LoVo (cell line): ENCODE measurements around the gene PITX2.

Source experiments
- DNase-seq: peaks from one replicate; pipeline ENCODE4 v3.0.0-alpha.2; 2016; ENCODE audit warnings: low spot score

Gene PITX2

DNA sequence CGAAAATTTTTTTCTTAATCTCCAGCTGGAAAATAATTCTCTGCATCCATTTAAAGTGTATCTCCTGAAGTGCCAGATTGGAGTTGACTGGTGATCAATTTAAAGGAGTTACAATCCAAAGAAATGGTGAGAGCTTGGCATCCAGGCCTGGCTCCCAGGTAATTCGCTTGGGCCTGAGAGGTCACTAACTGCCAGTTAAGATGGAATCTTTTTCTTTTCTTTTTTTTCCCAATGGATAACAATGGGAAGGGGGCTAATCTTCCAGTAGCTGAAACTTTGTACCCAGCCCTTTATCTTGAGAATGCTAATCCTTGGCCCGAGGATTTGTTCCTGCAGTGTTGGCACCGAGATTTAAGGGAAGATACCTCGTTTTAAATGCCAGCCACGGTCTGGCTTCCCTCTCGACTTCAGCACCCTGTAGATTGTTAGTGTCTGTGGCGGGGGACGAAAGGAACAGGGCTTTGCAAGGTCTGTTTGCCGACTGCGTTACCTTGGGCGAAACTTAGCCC is 13.3 kb upstream of the PITX2 start:
- peak; percentile 33 for DNase-seq

DNA sequence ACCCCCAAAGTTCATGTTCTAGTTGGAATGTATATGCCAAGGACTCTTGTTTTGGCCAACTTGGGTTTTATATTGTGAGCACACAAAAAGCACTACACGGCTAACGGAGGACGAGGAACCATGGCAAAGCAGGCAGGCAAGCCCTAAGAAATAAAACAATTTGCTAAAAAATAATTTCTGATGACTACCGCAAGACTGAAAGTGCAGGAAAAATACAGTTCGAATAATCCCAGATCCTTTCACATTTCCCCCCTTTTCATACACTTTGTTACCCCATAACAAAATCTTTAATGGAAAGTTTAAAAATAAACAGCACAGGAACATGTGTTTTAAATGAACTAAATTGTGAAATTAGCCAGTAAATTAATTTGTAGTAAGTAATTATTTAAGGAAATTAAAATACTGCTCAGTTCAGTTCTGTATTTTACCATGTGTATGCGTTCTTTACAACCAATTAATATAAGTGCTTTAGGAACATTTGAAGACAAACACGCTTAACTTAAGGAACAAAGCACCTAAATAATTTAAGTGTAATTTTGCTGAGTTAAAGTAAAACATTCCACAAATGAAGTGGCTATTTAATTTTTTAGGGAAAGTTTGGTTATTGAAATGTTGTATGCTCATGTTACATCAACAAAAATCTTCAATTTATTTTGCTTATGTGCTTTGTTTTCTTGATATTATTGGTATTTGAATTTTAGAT is 12.4 kb upstream of the PITX2 start:
- DNase-seq: no peak

DNA sequence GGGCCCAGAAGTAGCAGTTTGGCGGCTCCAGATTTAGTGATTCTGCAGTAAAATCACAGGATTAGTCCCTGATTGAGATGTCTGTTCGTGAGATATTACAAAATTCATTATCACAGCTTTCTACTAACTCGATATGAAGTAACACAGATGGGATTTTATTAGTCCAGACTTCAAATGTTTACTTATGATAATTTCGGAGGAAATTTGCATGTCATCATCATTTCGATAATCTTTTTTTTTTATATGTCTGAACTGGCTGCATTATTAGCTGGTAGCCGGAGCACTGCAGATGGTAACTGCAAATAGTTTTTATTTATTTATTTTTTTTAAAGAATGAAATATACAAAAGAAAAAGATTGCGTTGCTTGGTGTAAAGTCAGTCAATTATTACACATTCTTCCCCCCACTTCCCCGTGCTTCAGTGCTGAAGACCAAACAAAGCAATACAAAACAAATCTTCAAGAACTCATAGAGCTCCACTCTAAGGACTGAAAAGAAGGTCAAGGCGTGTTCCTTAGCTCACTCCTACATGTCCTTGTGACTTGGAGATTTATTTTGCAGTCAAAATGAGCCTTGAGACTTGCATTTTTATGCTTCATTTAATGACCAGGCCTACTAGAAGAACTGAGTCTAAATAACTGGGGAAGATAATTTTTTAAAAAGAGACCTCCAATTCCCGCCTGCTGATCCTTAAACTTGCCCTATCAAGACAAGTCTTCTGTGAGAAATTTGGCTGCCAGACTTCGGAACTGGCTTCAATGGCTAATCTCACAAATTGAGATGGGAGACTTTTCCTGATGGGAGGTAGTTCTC is 11.7 kb upstream of the PITX2 start:
- DNase-seq: no peak

DNA sequence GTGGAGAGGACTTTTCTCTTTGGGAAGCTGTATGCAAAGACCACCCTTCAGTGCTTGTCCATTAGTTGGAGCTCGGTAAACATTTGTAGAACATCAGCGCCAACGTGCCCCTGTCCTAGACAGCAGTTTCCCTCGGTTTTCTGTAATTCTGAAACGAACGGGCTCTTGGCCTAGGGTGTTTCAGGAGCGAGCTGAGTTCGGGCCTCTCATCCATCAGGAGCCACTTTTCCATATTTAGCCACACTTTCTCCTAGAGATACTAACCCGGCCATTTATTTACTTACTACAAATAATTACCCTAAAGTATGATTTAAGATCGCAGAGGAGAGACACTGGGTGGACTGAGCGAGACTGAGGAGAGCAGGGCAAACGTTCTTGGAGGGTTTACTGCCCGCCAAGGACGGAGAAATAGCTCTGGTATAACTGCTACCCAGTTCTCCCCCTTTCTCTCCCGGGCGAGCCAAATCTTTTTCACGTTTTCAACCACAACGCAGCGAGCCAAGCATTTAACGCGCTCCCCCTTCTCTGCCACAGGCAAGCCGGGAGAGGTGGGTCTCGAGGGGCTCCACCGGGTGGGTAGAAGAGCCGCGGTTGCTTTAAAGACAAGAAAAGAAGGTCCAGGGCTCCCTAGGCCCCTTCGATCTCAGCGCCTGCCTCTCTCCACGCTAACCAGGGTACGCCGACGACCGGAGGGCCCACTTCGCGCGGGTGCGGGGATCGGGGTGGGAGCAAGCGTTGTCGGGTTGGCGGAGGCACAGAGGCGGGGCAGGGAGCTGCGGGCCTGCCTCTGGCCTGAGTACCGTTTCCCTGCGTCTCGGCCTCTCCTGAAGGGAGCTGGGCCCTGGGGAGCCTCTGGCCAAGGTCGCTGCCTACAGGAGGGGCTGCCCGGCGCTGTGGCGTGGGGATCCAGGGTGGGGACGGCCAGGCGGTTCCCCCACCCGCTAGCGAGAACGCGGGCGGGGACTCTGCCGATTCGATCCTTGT is 10.8 kb upstream of the PITX2 start:
- DNase-seq: no peak

DNA sequence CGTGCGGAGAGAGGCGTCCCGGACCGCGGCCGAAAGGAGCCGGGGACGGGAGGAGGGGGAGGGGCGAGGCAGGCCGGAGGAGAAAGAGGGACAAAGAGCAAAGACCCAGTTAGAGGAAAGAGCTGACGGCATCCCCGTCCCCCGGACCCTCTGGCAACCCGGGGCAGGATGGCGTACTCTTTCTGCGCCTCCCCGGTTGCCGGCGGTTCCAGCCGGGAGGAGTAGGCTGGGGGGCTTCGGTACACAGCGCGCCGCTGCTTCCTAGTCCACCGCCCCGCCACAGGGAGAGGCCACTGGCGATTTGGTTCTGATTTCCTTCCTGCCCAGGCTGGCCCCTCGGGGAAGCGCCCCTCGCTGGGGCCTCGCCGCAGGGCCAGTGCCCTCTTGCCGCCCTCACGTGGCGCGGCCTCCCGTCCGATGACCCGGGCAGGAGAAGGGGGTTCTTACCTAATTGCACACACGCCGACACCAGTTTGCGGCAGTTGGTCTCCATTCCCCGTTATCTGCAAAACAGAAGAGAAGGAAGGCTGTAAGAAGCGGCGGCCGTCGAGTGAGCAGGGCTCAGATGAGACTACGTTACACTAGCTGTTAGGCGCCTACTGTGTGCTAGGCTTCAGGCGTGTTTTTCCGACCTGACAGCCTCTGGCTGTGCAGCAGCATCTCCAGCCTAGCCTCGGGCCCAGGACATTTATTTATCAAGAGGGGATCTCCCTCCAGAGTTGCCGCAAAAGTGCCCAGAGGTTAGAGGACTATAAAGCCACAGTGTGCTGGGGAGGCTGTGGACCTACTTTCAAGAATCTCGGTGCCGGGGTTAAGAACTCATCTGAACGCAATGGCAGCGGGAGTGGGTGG is 9.9 kb upstream of the PITX2 start:
- no peak for DNase-seq

DNA sequence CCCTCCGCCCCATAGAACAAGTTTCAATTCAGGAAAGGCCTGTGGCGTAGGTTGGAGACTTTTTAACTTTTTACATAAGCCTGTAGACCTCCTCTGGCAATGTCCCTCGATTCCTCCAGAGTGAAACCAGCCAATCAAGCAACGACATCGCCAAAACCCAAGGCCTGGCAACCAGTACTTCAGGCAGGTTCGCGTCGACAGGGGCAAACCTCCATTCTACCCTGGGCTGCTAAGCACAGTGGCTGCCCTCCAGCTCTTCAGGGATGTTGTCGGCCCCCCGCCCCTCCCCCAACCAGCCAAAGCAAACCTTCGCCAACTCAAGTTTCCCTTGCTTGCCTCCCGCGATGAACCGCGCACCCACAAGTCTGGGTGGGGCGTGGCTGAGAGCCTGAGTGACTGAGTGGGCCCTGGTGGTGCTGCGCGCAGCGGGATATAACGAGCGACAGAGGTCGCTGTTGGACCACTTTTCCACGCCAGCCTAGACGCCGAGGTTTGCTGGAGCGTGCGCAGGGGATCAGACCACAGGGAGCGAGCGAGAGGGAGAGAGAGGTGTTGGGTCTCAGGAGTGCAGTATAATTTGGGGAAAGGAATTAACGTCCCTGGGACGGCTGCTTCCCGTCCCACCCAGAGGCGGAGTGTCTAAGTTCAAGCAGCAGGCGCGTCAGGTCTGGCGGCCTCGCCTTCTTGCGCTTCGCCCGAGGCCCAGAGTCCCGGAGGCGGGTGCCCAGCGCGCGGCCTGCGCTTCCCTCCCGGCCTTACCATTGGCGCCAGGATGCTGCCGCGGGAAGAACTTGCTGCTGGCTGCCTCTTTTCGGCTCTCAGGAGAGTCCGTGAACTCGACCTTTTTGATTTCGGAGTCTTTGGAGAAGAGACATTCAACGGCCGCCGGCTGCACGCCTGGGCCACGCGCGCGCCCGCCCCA is 9.0 kb upstream of the PITX2 start:
- no peak for DNase-seq

DNA sequence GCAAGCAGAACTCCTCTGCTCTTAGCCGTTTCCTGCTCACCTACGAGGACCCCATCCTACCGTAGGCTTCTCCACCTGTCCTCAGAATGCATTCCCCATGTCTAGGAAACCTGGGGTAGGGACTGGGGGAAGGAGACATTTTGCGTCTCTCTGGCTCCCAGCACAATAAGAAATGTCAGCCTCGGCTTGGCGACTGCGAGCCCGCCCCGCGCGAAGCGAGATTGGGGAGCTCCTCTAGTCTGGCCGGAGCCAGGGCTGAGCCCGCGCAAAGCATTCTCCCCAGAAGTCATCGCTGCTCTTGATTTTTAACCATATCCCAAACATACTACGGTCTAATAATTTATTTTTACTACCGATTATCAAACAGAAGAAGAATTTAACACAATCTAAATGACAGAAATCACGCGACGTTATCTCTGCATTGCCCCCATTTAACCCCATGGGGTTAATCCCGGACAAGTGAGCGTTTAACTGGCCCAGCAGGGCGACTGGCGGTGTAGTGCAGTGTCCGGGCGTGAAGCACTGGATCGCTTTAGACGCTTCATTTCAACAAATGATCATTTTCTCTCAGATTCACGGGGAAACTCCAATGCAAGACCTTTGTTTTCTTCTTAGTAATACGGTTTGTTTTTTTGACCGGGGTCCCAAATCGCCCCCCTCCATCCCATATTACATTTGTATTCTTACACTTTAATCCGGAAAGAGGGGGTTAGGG is 8.0 kb upstream of the PITX2 start:
- DNase-seq: no peak

DNA sequence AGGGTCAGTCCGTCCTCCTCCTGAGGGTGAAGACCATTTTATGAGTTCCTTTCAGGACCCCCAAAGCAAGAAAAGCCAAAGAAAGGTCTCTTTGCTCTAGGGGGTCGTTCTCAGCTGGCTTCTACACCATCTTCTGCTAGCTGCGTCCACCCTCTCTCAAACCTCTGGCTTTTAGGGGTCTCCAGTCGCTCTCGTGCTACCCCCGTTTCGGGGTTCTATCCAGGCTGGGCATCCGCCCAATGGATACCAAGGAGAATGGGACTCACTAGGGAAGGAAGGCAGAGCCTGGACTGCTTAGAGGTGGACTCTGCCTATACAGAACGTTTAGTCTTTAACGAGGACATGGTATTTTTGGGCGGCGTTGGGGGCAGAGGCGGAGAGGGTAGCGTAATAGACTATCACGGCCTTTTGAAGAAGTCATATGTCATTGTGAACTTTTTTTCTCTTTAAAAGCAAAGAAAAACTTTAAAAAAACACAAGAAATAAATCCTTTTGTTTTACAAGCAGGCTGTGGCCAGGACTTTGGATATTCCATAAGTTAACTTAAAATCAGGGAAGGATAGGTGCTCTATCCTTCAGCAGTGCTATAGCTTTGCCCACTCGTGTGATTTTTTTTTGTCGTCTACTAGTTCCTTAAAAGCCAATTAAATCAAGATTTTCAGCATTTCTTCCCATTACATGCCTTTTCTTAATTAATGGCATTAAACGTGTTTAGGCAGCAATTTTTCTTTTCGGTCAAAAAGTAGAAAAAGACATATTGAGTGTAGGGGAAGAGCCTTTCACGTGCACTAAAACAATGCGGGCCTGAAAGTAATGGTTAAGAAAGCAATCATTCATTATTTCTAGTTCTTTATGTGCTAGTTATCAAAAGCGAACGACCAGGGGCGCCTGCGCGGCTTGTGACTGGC is 7.2 kb upstream of the PITX2 start:
- DNase-seq: no peak

DNA sequence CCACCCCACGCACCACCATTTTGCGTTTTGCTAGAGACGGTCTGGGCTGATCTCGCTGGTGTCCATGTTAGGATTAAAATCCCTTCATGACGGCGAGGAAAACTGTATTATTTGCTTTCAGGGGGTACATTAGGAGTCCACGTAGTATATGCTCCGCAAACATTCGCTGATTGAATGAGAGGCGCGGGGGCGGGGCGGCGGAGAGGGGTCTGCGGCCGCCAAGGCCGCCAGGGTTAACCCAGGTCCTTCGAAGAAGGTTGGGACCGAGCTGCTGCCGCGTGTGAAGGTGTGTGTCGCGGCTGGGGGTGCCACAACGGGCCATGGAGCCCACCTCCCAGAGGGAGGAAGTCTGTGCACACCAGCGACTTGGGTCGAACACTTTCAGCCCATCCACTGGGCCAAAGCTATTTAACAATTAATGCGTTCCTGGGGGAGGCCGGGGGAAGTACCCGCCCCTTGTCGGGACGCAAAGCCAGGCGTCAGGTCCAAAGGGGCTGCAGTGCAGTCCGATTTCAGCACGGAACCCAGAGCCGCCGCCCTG is 6.4 kb upstream of the PITX2 start:
- no peak for DNase-seq

DNA sequence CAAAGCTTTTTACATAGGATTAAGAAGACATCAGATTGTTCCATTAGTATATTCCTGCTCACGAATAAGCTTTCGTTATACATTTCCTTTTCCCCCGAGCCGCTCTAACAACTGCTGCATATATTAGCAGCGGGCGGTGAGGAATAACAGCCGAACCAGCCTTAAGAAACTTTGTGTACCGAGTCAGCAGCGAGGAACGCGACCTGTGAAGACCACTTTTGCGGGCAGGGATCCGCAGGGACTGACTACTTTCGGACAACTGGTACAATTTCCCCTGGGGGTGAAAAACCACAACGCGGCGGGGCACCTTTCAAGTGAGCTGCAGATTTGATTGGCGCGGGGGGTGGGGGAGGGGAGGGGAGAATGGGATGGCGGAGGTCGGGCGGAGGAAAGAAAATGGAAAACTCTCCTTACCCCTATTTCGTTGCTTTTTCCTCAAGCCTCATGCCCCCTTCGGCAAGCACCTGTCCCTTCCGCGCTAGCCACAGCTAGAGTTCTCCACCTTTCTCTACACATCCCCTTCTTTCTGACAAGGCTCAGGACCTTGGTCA is 5.9 kb upstream of the PITX2 start:
- no peak for DNase-seq

DNA sequence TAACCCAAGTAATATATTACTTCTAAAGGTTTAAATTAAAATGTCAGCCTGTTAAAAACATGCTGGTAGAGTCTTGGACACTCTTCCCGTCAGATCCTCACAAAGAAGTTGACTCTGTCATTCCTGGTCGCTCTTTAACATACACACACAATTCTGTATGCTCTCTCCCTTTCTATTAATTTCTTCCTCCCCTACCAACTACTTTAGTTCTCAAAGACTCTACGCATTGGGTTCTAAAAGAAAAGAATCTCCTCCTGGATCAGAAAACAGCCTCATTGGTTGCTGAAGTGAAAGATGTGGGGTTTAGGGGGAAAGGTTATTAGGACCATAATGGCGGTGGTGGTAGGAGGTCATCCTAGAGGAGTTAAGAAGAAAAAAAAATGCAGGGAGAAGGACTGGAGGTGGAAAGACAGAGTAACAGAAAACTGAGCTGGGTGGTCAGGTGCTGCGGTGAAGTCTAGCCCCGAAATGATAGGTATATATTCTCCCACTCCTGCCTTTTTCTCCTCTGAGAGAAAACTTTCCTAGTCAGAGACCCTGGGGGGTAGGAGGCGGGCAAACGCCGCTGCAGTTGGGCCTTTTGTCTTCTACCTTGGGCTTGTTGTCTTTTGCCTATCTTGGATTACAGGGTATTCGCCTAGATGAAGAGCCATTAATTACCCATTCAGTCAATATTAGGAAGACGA is 5.2 kb upstream of the PITX2 start:
- DNase-seq: no peak

DNA sequence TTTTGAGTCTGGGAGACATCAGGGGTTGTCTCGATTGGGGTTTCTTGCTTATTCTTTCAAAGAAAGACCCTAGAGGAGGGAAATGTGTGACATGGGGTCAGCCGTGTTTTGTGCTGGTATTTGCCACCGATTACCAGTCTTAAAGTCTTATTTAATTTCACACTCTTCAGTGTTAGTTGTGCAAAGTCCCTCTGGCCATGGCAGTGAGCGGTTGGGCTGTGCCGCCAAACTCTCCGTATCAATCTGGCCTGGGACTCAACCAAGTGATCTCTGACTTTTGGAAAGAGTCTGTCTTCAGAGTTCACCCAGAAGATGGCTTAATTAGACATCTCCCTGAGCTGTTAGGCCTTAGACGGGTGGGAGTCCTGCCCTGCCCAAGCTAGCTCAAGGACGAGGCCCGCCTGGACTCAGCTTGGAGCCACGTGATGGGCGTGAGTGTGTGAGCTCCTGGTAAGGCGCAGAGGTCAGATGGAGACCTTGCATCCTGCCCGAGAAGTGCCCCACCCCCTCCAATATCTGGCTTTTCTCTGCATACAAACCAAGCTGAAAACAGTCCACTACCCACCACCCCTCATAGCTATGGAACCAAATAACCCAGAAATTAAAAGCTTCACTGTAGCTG is 3.8 kb upstream of the PITX2 start:
- no peak for DNase-seq

DNA sequence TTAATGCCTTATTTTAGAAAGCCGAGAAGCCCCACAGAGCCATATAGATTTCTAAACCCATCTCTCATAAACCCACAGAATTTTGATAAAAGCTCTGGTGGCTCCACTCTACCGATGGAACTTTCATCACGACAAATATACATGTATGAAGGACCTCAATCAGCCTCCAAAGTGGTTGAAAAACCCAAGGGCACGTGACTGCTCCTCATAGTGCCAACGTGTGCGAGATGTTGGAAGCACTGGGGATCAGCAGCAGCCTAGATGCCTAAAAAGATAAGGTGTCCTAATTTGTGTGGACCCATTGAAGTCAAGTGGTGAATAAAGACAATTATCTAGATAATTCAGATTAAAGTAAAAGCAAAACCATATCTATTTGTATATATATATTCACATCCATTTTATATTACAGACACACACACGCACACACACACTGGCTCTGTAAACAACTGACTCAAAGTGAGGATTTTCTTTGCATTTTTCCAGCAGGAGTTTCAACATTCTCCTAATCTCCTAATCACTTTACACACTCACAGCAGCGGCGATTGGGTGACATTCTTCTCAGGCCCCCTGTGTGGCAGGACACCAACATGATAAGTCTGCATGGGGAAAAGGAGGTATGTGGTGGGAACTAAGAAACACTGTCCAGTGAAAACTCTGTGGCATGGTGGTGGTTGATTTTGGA is 2.8 kb upstream of the PITX2 start:
- no peak for DNase-seq

DNA sequence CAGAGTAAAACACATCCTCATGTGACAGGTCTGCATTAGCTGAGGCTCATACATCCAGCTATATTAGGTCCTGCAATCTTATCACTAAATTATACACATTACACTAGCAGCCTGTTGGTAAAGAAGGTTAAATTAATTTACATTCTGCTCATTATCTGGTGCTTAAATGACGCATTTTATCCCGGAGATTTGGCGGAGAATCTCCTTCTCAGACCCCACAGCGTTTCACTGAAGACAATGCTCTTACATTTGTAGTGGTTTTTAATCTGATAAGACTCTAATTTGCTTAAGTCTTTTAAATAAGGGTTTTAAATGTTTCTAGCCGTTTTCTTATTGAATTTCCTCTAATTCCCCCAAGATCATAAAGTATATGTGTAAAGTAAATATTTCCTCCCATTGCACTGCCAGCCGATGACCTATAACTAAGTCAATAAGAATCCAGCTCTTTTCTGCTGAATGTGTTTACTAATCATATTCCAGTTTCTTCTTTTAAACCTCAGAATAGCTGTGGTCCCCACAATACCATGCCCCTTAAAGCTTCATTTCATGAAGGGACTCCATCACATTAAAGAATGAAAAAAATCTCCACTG is 2.1 kb upstream of the PITX2 start:
- no peak for DNase-seq

DNA sequence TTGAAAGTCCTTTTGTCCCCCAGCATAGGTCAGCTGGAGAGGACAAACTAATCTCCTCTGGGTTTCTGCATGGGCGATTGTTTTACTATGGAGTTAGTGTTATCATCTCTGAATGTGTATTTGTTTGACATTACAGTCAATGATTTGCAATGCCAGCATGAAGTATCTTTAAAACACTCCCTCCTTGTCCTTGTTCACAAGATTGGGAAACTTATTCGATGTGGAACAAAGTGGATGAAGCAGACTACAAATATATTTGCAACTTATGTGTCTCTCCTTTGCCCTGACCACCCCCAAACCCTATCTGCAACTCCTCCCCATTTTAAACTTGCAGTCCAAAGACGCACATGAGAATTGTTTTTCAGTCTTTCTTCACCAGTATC is 1.5 kb upstream of the PITX2 start:
- no peak for DNase-seq
